CD4-positive, alpha-beta T cell treated with Interleukin-1 beta for 1 hour (primary cell): ENCODE measurements around the gene EFTUD2.

Experiments
- DNase-seq, 2 donors: peaks; one replicate each; pipeline ENCODE4 v3.0.0-alpha.2; 2020 to 2022

EFTUD2 gene

GRCh38 chr17:44804302-44805089 is 94.7 kb downstream of the EFTUD2 start:
- no peak for DNase-seq

GRCh38 chr17:44801880-44802279 is 97.4 kb downstream of the EFTUD2 start:
- DNase-seq, result no peak
